HepG2 (cell line): ENCODE measurements around the gene PTPA. TPM values are rescaled to one million over a fixed set of nuclear protein-coding genes. Genes with fewer than 3 reads are reported as not detected.
A peak's percentile ranks its signal among the peaks of the same experiment; 100 is the strongest.

Experiments used
- CBX1 ChIP-seq: IDR thresholded peaks from one replicate; pipeline ENCODE4 v1.6.1; 2016; ENCODE audit warnings: antibody characterized with exemption, low read depth
- ELF1 ChIP-seq: sonication (generic); formaldehyde crosslinking; IDR thresholded peaks from 2 replicates; pipeline ENCODE4 v1.4.0; 2020; ENCODE audit warnings: missing genetic modification reagents
- ETV6 ChIP-seq: sonication (generic); formaldehyde crosslinking; conservative IDR thresholded peaks from 2 replicates; pipeline ENCODE4 v1.4.0; 2020; ENCODE audit warnings: missing genetic modification reagents
- FOXK2 ChIP-seq: fragments of 450-650 bp; IDR thresholded peaks from 2 replicates; pipeline ENCODE4 v1.6.1; 2016
- HDAC2 ChIP-seq: sonication (generic); formaldehyde crosslinking; IDR thresholded peaks from 2 replicates; pipeline ENCODE4 v1.4.0; 2020; ENCODE audit warnings: missing genetic modification reagents
- MATR3 ChIP-seq: sonication (generic); formaldehyde crosslinking; IDR thresholded peaks from 2 replicates; pipeline ENCODE4 v1.4.0; 2020; ENCODE audit warnings: missing genetic modification reagents
- MIER3 ChIP-seq: IDR thresholded peaks from 2 replicates; pipeline ENCODE4 v1.6.1; 2016; ENCODE audit warnings: missing compliant biosample characterization, borderline replicate concordance
- NR2C2 ChIP-seq: sonication (generic); formaldehyde crosslinking; IDR thresholded peaks from 2 replicates; pipeline ENCODE4 v1.4.0; 2020; ENCODE audit warnings: missing genetic modification reagents, mild to moderate bottlenecking, moderate library complexity, borderline replicate concordance
- PHF21A ChIP-seq: sonication (generic); formaldehyde crosslinking; IDR thresholded peaks from 2 replicates; pipeline ENCODE4 v1.5.0; 2020; ENCODE audit warnings: mild to moderate bottlenecking, missing genetic modification reagents
- PHF8 ChIP-seq: sonication (generic); formaldehyde crosslinking; IDR thresholded peaks from 2 replicates; pipeline ENCODE4 v1.5.0; 2020; ENCODE audit warnings: missing genetic modification reagents
- PRMT3 ChIP-seq: sonication (generic); formaldehyde crosslinking; IDR thresholded peaks from 2 replicates; pipeline ENCODE4 v1.8.1; 2022; ENCODE audit warnings: low read depth, mild to moderate bottlenecking, moderate library complexity, missing genetic modification reagents, borderline replicate concordance
- REPIN1 ChIP-seq: sonication (generic); formaldehyde crosslinking; IDR thresholded peaks from 2 replicates; pipeline ENCODE4 v1.8.0; 2022; ENCODE audit warnings: missing genetic modification reagents, low read depth, mild to moderate bottlenecking, borderline replicate concordance
- SAP130 ChIP-seq: IDR thresholded peaks from 2 replicates; pipeline ENCODE4 v1.6.1; 2016; ENCODE audit warnings: low read depth
- SMYD3 ChIP-seq: sonication (generic); formaldehyde crosslinking; IDR thresholded peaks from 2 replicates; pipeline ENCODE4 v1.8.1; 2023; ENCODE audit warnings: mild to moderate bottlenecking, missing genetic modification reagents
- SRF ChIP-seq: IDR thresholded peaks from 2 replicates; pipeline ENCODE4 v1.6.1; 2011; ENCODE audit warnings: mild to moderate bottlenecking, low read depth, low read length, moderate library complexity
- STAG1 ChIP-seq: sonication (generic); formaldehyde crosslinking; IDR thresholded peaks from 2 replicates; pipeline ENCODE4 v1.4.0; 2020; ENCODE audit warnings: missing genetic modification reagents
- TAF15 ChIP-seq: fragments of 200-400 bp; formaldehyde crosslinking; IDR thresholded peaks from one replicate; pipeline ENCODE4 v1.6.1; 2018; ENCODE audit warnings: mild to moderate bottlenecking, low read depth, low read length; ENCODE audit not compliant: poor library complexity, severe bottlenecking
- XBP1 ChIP-seq: sonication (generic); formaldehyde crosslinking; IDR thresholded peaks from 2 replicates; pipeline ENCODE4 v1.5.0; 2020; ENCODE audit warnings: missing genetic modification reagents
- ZFP37 ChIP-seq: sonication (generic); formaldehyde crosslinking; IDR thresholded peaks from 2 replicates; pipeline ENCODE4 v1.4.0; 2020; ENCODE audit warnings: missing genetic modification reagents, borderline replicate concordance
- ZFY ChIP-seq: sonication (generic); formaldehyde crosslinking; IDR thresholded peaks from 2 replicates; pipeline ENCODE4 v1.4.0; 2020; ENCODE audit warnings: missing genetic modification reagents
- ZNF101 ChIP-seq: sonication (generic); formaldehyde crosslinking; IDR thresholded peaks from 2 replicates; pipeline ENCODE4 v1.4.0; 2020; ENCODE audit warnings: mild to moderate bottlenecking, low read depth, missing genetic modification reagents, borderline replicate concordance
- ZNF234 ChIP-seq: sonication (generic); formaldehyde crosslinking; conservative IDR thresholded peaks from 2 replicates; pipeline ENCODE4 v1.5.1; 2020; ENCODE audit warnings: mild to moderate bottlenecking, missing genetic modification reagents
- ZNF441 ChIP-seq: sonication (generic); formaldehyde crosslinking; IDR thresholded peaks from 2 replicates; pipeline ENCODE4 v1.7.0; 2021; ENCODE audit warnings: missing genetic modification reagents, borderline replicate concordance
- ZNF558 ChIP-seq: sonication (generic); formaldehyde crosslinking; IDR thresholded peaks from 2 replicates; pipeline ENCODE4 v1.9.0; 2022; ENCODE audit warnings: mild to moderate bottlenecking, missing genetic modification reagents, borderline replicate concordance
- ZNF616 ChIP-seq: sonication (generic); formaldehyde crosslinking; IDR thresholded peaks from 2 replicates; pipeline ENCODE4 v1.5.0; 2020; ENCODE audit warnings: low read depth, mild to moderate bottlenecking, missing genetic modification reagents
- ZNF768 ChIP-seq: sonication (generic); formaldehyde crosslinking; IDR thresholded peaks from 2 replicates; pipeline ENCODE4 v1.4.0; 2020; ENCODE audit warnings: missing genetic modification reagents
- polyA plus RNA-seq, 8 experiments: library from polyadenylated mRNA; depleted of rRNA in 3 of 8; stranded (reverse) in 7 of 8; unstranded in 1 of 8; fragments of >200 nt; fragmentation: Illumina TruSeq in 4 of 8; extraction: Trizol in 4 of 8; gene quantifications; 2 replicates each; pipeline versions ENCODE4 v1.2.1 to v1.2.3, GENCODE V29; 2011 to 2016; ENCODE audit warnings: low read depth in 4 of 8, missing spikeins in 1 of 8, mixed read lengths in 1 of 8; ENCODE audit not compliant: insufficient read depth in 1 of 8
- total RNA-seq, 5 experiments: library from RNA; depleted of rRNA; stranded (reverse); fragments of >200 nt; fragmentation: Illumina TruSeq; extraction: Trizol; gene quantifications; 2 replicates each; pipeline ENCODE4 v1.2.3, GENCODE V29; 2016; ENCODE audit warnings: low read depth in 1 of 5
- TF ChIP-seq, protein P1 (sequence below): sonication (generic); formaldehyde crosslinking; IDR thresholded peaks from 2 replicates; pipeline ENCODE4 v1.4.0; 2020; ENCODE audit warnings: missing genetic modification reagents, borderline replicate concordance
- TF ChIP-seq, protein P2 (sequence below): sonication (generic); formaldehyde crosslinking; IDR thresholded peaks from 2 replicates; pipeline ENCODE4 v1.4.0; 2020; ENCODE audit warnings: missing genetic modification reagents

PTPA gene
- total and polyA plus RNA-seq, 2 of the 13 experiments (the other 11 are each of a cell fraction or from before 2014, with no cell fraction given), result 79.3 to 105 TPM

GRCh38 chr9:129109952-129110739 lies 1.1 kb upstream of the PTPA start (continued):
- TF ChIP-seq REPIN1 (CRISPR knock-in tag) (peak; percentile 25; the same call in 1 of the 2 replicates), ZNF101 (CRISPR knock-in tag) (no peak), ZNF234 (no peak), ELF1 (CRISPR knock-in tag) (no peak), MIER3 (peak; percentile 9; the same call in 1 of the 2 replicates), NR2C2 (CRISPR knock-in tag) (no peak), HDAC2 (CRISPR knock-in tag) (peak; percentile 58; the same call in 1 of the 2 replicates), SAP130 (CRISPR knock-in tag) (peak; percentile 60), ZNF616 (CRISPR knock-in tag) (no peak), MATR3 (no peak), ZNF558 (no peak; the same call in 1 of the 2 replicates), ZFY (CRISPR knock-in tag) (peak; percentile 86), ZNF768 (CRISPR knock-in tag) (peak; percentile 62; the same call in 1 of the 2 replicates), ZFP37 (peak; percentile 16; the same call in 1 of the 2 replicates), PHF21A (no peak; the same call in 1 of the 2 replicates), SMYD3 (CRISPR knock-in tag) (no peak), PHF8 (CRISPR knock-in tag) (peak; percentile 89), XBP1 (CRISPR knock-in tag) (no peak), PRMT3 (no peak), TAF15 (no peak), STAG1 (peak; percentile 11; the same call in 1 of the 2 replicates), ETV6 (CRISPR knock-in tag) (peak; percentile 38; the same call in 1 of the 2 replicates), CBX1 (no peak), ZNF441 (CRISPR knock-in tag) (peak; percentile 96), FOXK2 (no peak), SRF (no peak)
- TF ChIP-seq, protein P1, sequence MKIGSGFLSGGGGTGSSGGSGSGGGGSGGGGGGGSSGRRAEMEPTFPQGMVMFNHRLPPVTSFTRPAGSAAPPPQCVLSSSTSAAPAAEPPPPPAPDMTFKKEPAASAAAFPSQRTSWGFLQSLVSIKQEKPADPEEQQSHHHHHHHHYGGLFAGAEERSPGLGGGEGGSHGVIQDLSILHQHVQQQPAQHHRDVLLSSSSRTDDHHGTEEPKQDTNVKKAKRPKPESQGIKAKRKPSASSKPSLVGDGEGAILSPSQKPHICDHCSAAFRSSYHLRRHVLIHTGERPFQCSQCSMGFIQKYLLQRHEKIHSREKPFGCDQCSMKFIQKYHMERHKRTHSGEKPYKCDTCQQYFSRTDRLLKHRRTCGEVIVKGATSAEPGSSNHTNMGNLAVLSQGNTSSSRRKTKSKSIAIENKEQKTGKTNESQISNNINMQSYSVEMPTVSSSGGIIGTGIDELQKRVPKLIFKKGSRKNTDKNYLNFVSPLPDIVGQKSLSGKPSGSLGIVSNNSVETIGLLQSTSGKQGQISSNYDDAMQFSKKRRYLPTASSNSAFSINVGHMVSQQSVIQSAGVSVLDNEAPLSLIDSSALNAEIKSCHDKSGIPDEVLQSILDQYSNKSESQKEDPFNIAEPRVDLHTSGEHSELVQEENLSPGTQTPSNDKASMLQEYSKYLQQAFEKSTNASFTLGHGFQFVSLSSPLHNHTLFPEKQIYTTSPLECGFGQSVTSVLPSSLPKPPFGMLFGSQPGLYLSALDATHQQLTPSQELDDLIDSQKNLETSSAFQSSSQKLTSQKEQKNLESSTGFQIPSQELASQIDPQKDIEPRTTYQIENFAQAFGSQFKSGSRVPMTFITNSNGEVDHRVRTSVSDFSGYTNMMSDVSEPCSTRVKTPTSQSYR (CRISPR knock-in tag), result no peak
- TF ChIP-seq, protein P2, sequence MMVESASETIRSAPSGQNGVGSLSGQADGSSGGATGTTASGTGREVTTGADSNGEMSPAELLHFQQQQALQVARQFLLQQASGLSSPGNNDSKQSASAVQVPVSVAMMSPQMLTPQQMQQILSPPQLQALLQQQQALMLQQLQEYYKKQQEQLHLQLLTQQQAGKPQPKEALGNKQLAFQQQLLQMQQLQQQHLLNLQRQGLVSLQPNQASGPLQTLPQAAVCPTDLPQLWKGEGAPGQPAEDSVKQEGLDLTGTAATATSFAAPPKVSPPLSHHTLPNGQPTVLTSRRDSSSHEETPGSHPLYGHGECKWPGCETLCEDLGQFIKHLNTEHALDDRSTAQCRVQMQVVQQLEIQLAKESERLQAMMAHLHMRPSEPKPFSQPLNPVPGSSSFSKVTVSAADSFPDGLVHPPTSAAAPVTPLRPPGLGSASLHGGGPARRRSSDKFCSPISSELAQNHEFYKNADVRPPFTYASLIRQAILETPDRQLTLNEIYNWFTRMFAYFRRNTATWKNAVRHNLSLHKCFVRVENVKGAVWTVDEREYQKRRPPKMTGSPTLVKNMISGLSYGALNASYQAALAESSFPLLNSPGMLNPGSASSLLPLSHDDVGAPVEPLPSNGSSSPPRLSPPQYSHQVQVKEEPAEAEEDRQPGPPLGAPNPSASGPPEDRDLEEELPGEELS (CRISPR knock-in tag), result no peak
